Naive thymus-derived CD4-positive, alpha-beta T cell (primary cell): ENCODE data around the gene TPH2. TPM values are rescaled to one million over a fixed set of nuclear protein-coding genes. Genes with fewer than 3 reads are reported as not detected.

Source experiments
- ATAC-seq: fragments of 150-1000 bp; cut with Tn5 transposase; 2 replicates; pipeline ENCODE4 v1.10.0; 2021; ENCODE audit warnings: mild to moderate bottlenecking, moderate library complexity
- CTCF ChIA-PET: fragments of 350-600 bp; sonication (Branson Sonifier 250); formaldehyde crosslinking; loops from one replicate; lab custom pipeline; 2021; ENCODE audit warnings: antibody characterized with exemption; lab: Charles Lee
- POLR2A ChIA-PET: fragments of 350-600 bp; sonication (Branson Sonifier 250); formaldehyde crosslinking; loops from one replicate; lab custom pipeline; 2021; ENCODE audit warnings: antibody characterized with exemption, inconsistent platforms; lab: Charles Lee
- DNase-seq, 9 donors: peaks; one replicate each; pipeline versions ENCODE4 v3.0.0 to v3.0.0-alpha.2; 2020 to 2022; ENCODE audit warnings: mixed read lengths in 1 of 9
- H3K27ac ChIP-seq: one replicate; pipeline ENCODE4 v1.7.0; 2013; ENCODE audit warnings: mild to moderate bottlenecking, low read depth, low read length, moderate library complexity
- H3K27me3 ChIP-seq, 2 donors: one replicate each; pipeline ENCODE4 v1.7.0; 2013; ENCODE audit warnings: low read length in 2 of 2, mild to moderate bottlenecking in 2 of 2, moderate library complexity in 2 of 2; ENCODE audit not compliant: control insufficient read depth in 2 of 2, insufficient read depth in 2 of 2
- H3K36me3 ChIP-seq, 3 experiments: 1 replicate in 2 of 3; 2 replicates in 1 of 3; pipeline ENCODE4 v1.7.0; 2013; ENCODE audit warnings: low read length in 3 of 3, mild to moderate bottlenecking in 3 of 3, moderate library complexity in 1 of 3; ENCODE audit not compliant: insufficient read depth in 3 of 3, control insufficient read depth in 2 of 3
- H3K4me1 ChIP-seq, 2 donors: one replicate each; pipeline ENCODE4 v1.7.0; 2013; ENCODE audit warnings: low read length in 2 of 2, mild to moderate bottlenecking in 2 of 2, moderate library complexity in 1 of 2; ENCODE audit not compliant: control insufficient read depth in 2 of 2, insufficient read depth in 2 of 2
- H3K4me3 ChIP-seq: 2 replicates; pipeline ENCODE4 v1.7.0; 2013; ENCODE audit warnings: mild to moderate bottlenecking, low read length
- H3K9me3 ChIP-seq, 3 experiments: 1 replicate in 2 of 3; 2 replicates in 1 of 3; pipeline ENCODE4 v1.7.0; 2013; ENCODE audit warnings: low read length in 3 of 3; ENCODE audit not compliant: control insufficient read depth in 2 of 3
- H3K27ac Mint-ChIP-seq, 9 donors: one replicate each; pipeline ENCODE4 v1.8.0; 2020 to 2022; ENCODE audit warnings: mixed read lengths in 9 of 9, mild to moderate bottlenecking in 8 of 9, moderate library complexity in 5 of 9, inconsistent platforms in 2 of 9
- H3K27me3 Mint-ChIP-seq, 5 donors: one replicate each; pipeline ENCODE4 v1.8.0; 2021 to 2022; ENCODE audit warnings: mixed read lengths in 5 of 5, mild to moderate bottlenecking in 1 of 5
- H3K36me3 Mint-ChIP-seq, 5 donors: one replicate each; pipeline ENCODE4 v1.8.0; 2020 to 2022; ENCODE audit warnings: mixed read lengths in 5 of 5, mild to moderate bottlenecking in 3 of 5, inconsistent platforms in 1 of 5
- H3K4me1 Mint-ChIP-seq, 7 donors: one replicate each; pipeline ENCODE4 v1.8.0; 2020 to 2022; ENCODE audit warnings: mixed read lengths in 7 of 7, mild to moderate bottlenecking in 3 of 7, inconsistent platforms in 1 of 7
- H3K4me3 Mint-ChIP-seq, 10 donors: one replicate each; pipeline ENCODE4 v1.8.0; 2020 to 2022; ENCODE audit warnings: mild to moderate bottlenecking in 10 of 10, mixed read lengths in 10 of 10, moderate library complexity in 6 of 10, inconsistent platforms in 2 of 10
- H3K9me3 Mint-ChIP-seq, 11 donors: one replicate each; pipeline ENCODE4 v1.8.0; 2020 to 2022; ENCODE audit warnings: mixed read lengths in 11 of 11, mild to moderate bottlenecking in 4 of 11, inconsistent platforms in 1 of 11, moderate library complexity in 1 of 11
- intact Hi-C, 2 donors: fragments of 100-400 bp; cut with micrococcal nuclease; formaldehyde crosslinking; loops; one replicate each; pipeline ENCODE4 v1.15.1; 2023
- polyA plus RNA-seq, 2 donors: library from polyadenylated mRNA; unstranded; fragments of 300-500 nt; fragmentation: Illumina TruSeq; gene quantifications; one replicate each; pipeline ENCODE4 v1.2.3, GENCODE V29; 2021
- total RNA-seq, 6 experiments: library from RNA in 5 of 6; stranded (reverse) in 5 of 6; gene quantifications; 1 replicate in 5 of 6; 2 replicates in 1 of 6; pipeline ENCODE4 v1.2.3 and lab custom pipeline; 2021 to 2026

The TPH2 gene
- total and polyA plus RNA-seq, 7 experiments from 2014 or later = 0.16 TPM; not detected in 6

DNA sequence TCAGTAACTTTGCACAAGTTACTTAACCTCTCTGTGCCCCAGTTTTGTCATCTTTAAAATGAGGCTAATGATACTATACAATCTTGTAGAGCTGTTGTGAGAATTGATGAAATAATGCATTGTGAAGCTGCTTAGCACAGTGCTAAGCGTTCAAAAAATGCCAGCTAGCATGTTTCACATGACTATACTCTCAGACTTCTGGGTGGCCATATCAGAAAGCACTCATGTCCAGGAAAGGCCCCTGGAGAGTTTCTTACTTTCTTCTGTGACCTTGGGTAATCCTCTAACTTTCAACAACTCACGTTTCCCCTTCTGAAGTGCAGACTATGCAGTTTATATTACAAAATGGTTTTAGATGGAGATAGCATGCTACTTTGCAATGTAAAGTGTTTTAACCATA lies 68.1 kb downstream of the TPH2 start:
- intact Hi-C loops = no loop called here
- Histone ChIP-seq H3K27ac (no peak overlapping the region), H3K4me1 (no peaks in the 10 kb centered on the region), H3K4me3 (no peak overlapping the region), H3K36me3 (no peaks in the 10 kb centered on the region), H3K27me3 (no peaks in the 10 kb centered on the region), H3K9me3 (no peaks in the 10 kb centered on the region)
- Mint-ChIP-seq H3K4me1 (no peaks in the 10 kb centered on the region), H3K36me3 (peaks cover 0 to under 1% (median 0%) of the 10 kb centered on the region in 5 donors), H3K27ac (no peak overlapping the region), H3K9me3 (peaks cover 0 to under 1% (median 0%) of the 10 kb centered on the region in 11 donors), H3K27me3 (peaks cover 14 to 50% (median 22%) of the 10 kb centered on the region in 5 donors), H3K4me3 (no peak overlapping the region)
- no peak for DNase-seq
- ChIA-PET CTCF (no interaction called here), POLR2A (no interaction called here)
- no peak for ATAC-seq

DNA sequence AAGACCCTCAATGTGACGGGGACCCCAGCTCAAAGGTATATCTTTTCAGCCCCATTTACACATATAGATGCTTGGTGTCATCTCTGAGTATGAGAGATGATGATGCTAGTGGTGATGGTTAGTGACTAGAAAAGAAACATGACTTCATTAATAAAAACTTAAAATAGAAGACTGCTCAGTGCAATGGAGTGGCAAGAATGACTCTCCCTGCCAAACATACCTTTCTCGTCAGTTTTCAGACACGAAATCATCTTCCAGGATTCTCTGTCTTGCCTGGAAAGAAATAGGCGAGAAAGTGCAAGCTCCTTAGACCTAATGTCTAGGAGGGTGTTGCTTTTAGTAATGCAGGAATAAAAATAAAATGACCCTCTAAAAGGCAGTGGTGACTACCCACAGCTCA lies 71.7 kb downstream of the TPH2 start:
- Histone ChIP-seq H3K4me1 (no peaks in the 10 kb centered on the region), H3K27me3 (no peaks in the 10 kb centered on the region), H3K27ac (no peak overlapping the region), H3K36me3 (no peaks in the 10 kb centered on the region), H3K4me3 (no peak overlapping the region), H3K9me3 (no peaks in the 10 kb centered on the region)
- peaks cover 9 to 35% (median 23%) of the 10 kb centered on the region in 5 donors for H3K27me3 Mint-ChIP-seq
- no peak overlapping the region for H3K27ac Mint-ChIP-seq
- no peak overlapping the region for H3K4me3 Mint-ChIP-seq
- ChIA-PET CTCF (no interaction called here), POLR2A (no interaction called here)
- ATAC-seq (no peak), DNase-seq (no peak)
- intact Hi-C loops = loop anchor here in 1 of 2 donors (10.0 kb wide), 1 partner anchor 334 kb away; no protein-coding TSS in a partner anchor
- H3K36me3 Mint-ChIP-seq = peaks cover 0 to 3% (median 0%) of the 10 kb centered on the region in 5 donors
- H3K9me3 Mint-ChIP-seq = peaks cover 0 to 4% (median 0%) of the 10 kb centered on the region in 11 donors
- H3K4me1 Mint-ChIP-seq = no peaks in the 10 kb centered on the region

DNA sequence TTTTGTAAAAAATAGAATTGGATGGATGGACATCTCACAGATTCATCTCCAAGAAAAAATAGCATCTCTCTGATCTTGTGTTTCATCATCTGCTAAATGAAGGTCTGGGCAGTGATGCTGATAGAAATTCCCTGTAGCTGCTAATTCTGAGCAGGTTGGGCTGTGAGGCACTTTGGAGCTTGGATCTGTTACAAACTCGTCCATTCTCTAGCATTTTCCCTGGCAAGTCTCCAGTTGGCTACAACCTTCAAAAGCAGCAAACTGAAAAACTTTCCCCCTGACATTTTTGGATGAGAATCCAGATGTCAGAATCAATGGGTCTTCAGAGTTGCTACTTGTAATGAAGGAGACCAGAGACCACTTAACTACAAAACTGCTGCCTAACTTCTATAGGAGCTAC lies 72.7 kb downstream of the TPH2 start:
- CTCF ChIA-PET = no interaction called here
- H3K27ac Mint-ChIP-seq = no peak overlapping the region
- POLR2A ChIA-PET = no interaction called here
- no peak for ATAC-seq
- Histone ChIP-seq H3K4me3 (no peak overlapping the region), H3K4me1 (no peaks in the 10 kb centered on the region), H3K9me3 (no peaks in the 10 kb centered on the region), H3K36me3 (no peaks in the 10 kb centered on the region), H3K27me3 (no peaks in the 10 kb centered on the region), H3K27ac (no peak overlapping the region)
- no peaks in the 10 kb centered on the region for H3K4me1 Mint-ChIP-seq
- peaks cover under 1 to 29% (median 14%) of the 10 kb centered on the region in 5 donors for H3K27me3 Mint-ChIP-seq
- H3K4me3 Mint-ChIP-seq = no peak overlapping the region
- peaks cover 0 to 4% (median 0%) of the 10 kb centered on the region in 11 donors for H3K9me3 Mint-ChIP-seq
- H3K36me3 Mint-ChIP-seq = peaks cover 0 to 3% (median 0%) of the 10 kb centered on the region in 5 donors
- DNase-seq = no peak
- intact Hi-C loops = loop anchor here in 1 of 2 donors (10.0 kb wide), 1 partner anchor 333 kb away; no protein-coding TSS in a partner anchor

DNA sequence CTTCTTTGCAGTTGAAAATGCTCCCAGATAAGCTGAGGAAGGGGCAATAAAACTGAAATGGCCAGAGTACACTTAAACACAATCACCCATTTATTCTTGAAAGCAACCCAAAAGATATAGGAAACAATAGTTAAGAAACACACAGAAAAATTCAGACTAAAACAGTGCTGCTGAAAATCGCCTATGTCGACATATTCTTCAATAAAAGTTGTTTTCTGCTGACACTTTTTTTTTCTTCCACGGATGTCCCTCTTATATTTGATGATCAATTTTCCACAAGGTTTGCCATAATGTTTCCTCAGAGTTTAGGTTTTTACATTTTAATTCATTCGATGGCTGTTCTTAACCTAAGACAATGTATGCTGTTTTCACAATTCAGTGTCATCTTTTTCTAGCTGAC lies 74.2 kb downstream of the TPH2 start:
- no peaks in the 10 kb centered on the region for H3K4me1 ChIP-seq
- H3K27ac ChIP-seq = no peak overlapping the region
- Mint-ChIP-seq H3K4me3 (no peak overlapping the region), H3K36me3 (peaks cover 0 to 3% (median 0%) of the 10 kb centered on the region in 5 donors), H3K4me1 (no peaks in the 10 kb centered on the region), H3K27ac (no peak overlapping the region), H3K9me3 (peaks cover 0 to 4% (median 0%) of the 10 kb centered on the region in 11 donors), H3K27me3 (peaks cover 2 to 19% (median 11%) of the 10 kb centered on the region in 5 donors)
- no peak overlapping the region for H3K4me3 ChIP-seq
- no peaks in the 10 kb centered on the region for H3K9me3 ChIP-seq
- no peaks in the 10 kb centered on the region for H3K27me3 ChIP-seq
- ATAC-seq (no peak), DNase-seq (no peak)
- POLR2A ChIA-PET = no interaction called here
- H3K36me3 ChIP-seq = no peaks in the 10 kb centered on the region
- CTCF ChIA-PET = no interaction called here
- intact Hi-C loops = loop anchor here in 1 of 2 donors (10.0 kb wide), 1 partner anchor 332 kb away; no protein-coding TSS in a partner anchor

DNA sequence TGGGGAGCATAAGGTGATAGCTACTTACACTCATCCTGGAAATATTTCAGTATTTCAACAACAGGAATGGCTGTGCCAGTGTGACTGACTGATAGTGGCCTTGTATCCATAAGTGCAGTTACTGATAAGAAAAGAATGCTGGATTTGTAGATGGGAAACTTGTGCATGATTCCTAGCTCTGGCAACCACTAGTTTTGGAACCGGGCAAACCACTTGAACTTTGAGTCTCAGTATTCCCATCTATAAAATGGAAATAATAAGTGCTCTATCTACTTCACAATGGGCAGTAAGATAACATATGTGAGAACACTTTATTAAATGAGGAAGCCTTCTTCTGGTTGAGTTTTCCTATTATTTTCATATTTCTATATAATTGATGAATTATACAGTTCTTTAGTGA lies 77.2 kb downstream of the TPH2 start:
- no peaks in the 10 kb centered on the region for H3K27me3 ChIP-seq
- intact Hi-C loops = loop anchor here in 1 of 2 donors (10.0 kb wide), 1 partner anchor 329 kb away; no protein-coding TSS in a partner anchor
- no peak overlapping the region for H3K27ac ChIP-seq
- Mint-ChIP-seq H3K36me3 (peaks cover 0 to 3% (median 0%) of the 10 kb centered on the region in 5 donors), H3K4me1 (no peaks in the 10 kb centered on the region), H3K27ac (no peak overlapping the region), H3K9me3 (peaks cover 0 to 4% (median 0%) of the 10 kb centered on the region in 11 donors), H3K4me3 (no peak overlapping the region), H3K27me3 (peaks cover 15 to 27% (median 22%) of the 10 kb centered on the region in 5 donors)
- ChIA-PET POLR2A (no interaction called here), CTCF (no interaction called here)
- ATAC-seq (no peak), DNase-seq (no peak)
- no peaks in the 10 kb centered on the region for H3K9me3 ChIP-seq
- H3K4me1 ChIP-seq = no peaks in the 10 kb centered on the region
- H3K36me3 ChIP-seq = no peaks in the 10 kb centered on the region
- H3K4me3 ChIP-seq = no peak overlapping the region

DNA sequence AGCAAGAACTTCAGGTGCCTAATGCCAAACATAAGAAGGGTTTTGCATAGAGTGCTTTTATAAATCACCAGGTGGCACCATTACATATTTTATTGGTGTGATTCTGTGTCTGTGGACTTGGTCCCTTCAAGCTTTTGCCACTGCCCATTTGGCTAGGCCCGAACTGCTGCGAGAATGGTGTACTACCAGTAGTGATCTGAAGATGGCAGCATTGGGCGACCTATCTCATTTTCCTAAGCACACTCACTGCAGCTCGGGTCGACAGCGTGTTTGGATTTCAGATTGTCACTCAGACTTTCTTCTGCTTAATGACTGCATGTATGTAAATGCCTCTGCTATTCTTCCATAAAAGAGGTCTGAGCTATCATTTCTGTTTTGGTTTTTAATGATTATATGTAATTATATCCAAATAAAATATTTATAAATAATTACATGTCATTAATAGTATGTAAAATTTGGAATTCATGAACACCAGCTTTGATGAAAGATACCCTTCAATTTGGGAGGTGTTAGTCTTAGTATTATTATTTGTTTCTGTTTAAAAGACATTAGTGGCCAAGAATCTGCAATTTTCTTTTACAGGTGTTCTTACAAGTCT lies 78.5 kb downstream of the TPH2 start:
- Histone ChIP-seq H3K4me3 (no peak overlapping the region), H3K36me3 (no peaks in the 10 kb centered on the region), H3K27ac (no peak overlapping the region), H3K9me3 (no peaks in the 10 kb centered on the region), H3K4me1 (no peaks in the 10 kb centered on the region), H3K27me3 (no peaks in the 10 kb centered on the region)
- POLR2A ChIA-PET = no interaction called here
- H3K4me1 Mint-ChIP-seq = no peaks in the 10 kb centered on the region
- peak; percentile 11 to 57 (median 46) for DNase-seq
- intact Hi-C loops = loop anchor here in 1 of 2 donors (10.0 kb wide), 1 partner anchor 328 kb away; no protein-coding TSS in a partner anchor
- no peaks in the 10 kb centered on the region for H3K36me3 Mint-ChIP-seq
- peaks cover 12 to 26% (median 23%) of the 10 kb centered on the region in 5 donors for H3K27me3 Mint-ChIP-seq
- peak; percentile 82 for ATAC-seq
- CTCF ChIA-PET = interaction anchor here (0.7 to 1.1 kb wide), 3 partner anchors 9 to 171 kb away, joined by 3 to 4 read pairs (median 3); no protein-coding TSS in a partner anchor
- no peak overlapping the region for H3K27ac Mint-ChIP-seq
- H3K4me3 Mint-ChIP-seq = no peak overlapping the region
- peaks cover 0 to under 1% (median 0%) of the 10 kb centered on the region in 11 donors for H3K9me3 Mint-ChIP-seq
